HepG2 (cell line): ENCODE measurements around the gene NLGN3. TPM values are rescaled to one million over a fixed set of nuclear protein-coding genes. Genes with fewer than 3 reads are reported as not detected.
A peak's percentile ranks its signal among the peaks of the same experiment; 100 is the strongest.

Experiments
- ERF ChIP-seq: IDR thresholded peaks from 2 replicates; pipeline ENCODE4 v1.6.1; 2018; ENCODE audit warnings: missing biosample characterization, missing genetic modification reagents
- FLYWCH1 ChIP-seq: sonication (generic); formaldehyde crosslinking; IDR thresholded peaks from 2 replicates; pipeline ENCODE4 v1.8.1; 2023; ENCODE audit warnings: mild to moderate bottlenecking, missing genetic modification reagents
- KAT8 ChIP-seq: IDR thresholded peaks from 2 replicates; pipeline ENCODE4 v1.6.1; 2016; ENCODE audit warnings: missing genetic modification reagents, missing compliant biosample characterization
- NCOR1 ChIP-seq: fragments of 200-600 bp; sonication (generic); IDR thresholded peaks from 2 replicates; pipeline ENCODE4 v1.7.0; 2017; ENCODE audit warnings: antibody characterized with exemption, low read length, borderline replicate concordance
- PRMT3 ChIP-seq: sonication (generic); formaldehyde crosslinking; IDR thresholded peaks from 2 replicates; pipeline ENCODE4 v1.8.1; 2022; ENCODE audit warnings: low read depth, mild to moderate bottlenecking, moderate library complexity, missing genetic modification reagents, borderline replicate concordance
- SNRNP70 ChIP-seq: fragments of 200-400 bp; formaldehyde crosslinking; IDR thresholded peaks from 2 replicates; pipeline ENCODE4 v1.6.1; 2017; ENCODE audit warnings: mild to moderate bottlenecking, low read depth, low read length, moderate library complexity
- SRF ChIP-seq: IDR thresholded peaks from 2 replicates; pipeline ENCODE4 v1.6.1; 2011; ENCODE audit warnings: mild to moderate bottlenecking, low read depth, low read length, moderate library complexity
- USF2 ChIP-seq, 2 experiments: sonication (generic) in 1 of 2; formaldehyde crosslinking in 1 of 2; IDR thresholded peaks; 2 replicates each; pipeline versions ENCODE4 v1.5.1 to v1.6.1; 2011 to 2020; ENCODE audit warnings: borderline replicate concordance in 1 of 2, low read depth in 1 of 2, low read length in 1 of 2, mild to moderate bottlenecking in 1 of 2, missing genetic modification reagents in 1 of 2, moderate library complexity in 1 of 2
- YY1 ChIP-seq: IDR thresholded peaks from 2 replicates; pipeline ENCODE4 v1.6.1; 2011; ENCODE audit warnings: low read length, low read depth, moderate library complexity, mild to moderate bottlenecking; ENCODE audit not compliant: insufficient read depth, insufficient replicate concordance
- ZNF746 ChIP-seq: sonication (generic); formaldehyde crosslinking; IDR thresholded peaks from 2 replicates; pipeline ENCODE4 v1.8.0; 2022; ENCODE audit warnings: mild to moderate bottlenecking, missing genetic modification reagents
- ZNF749 ChIP-seq: sonication (generic); formaldehyde crosslinking; IDR thresholded peaks from 2 replicates; pipeline ENCODE4 v1.8.0; 2022; ENCODE audit warnings: mild to moderate bottlenecking, missing genetic modification reagents, moderate library complexity, borderline replicate concordance
- ZNF780A ChIP-seq: sonication (generic); formaldehyde crosslinking; IDR thresholded peaks from 2 replicates; pipeline ENCODE4 v1.8.0; 2022; ENCODE audit warnings: mild to moderate bottlenecking, missing genetic modification reagents, moderate library complexity
- polyA plus RNA-seq, 8 experiments: library from polyadenylated mRNA; depleted of rRNA in 3 of 8; stranded (reverse) in 7 of 8; unstranded in 1 of 8; fragments of >200 nt; fragmentation: Illumina TruSeq in 4 of 8; extraction: Trizol in 4 of 8; gene quantifications; 2 replicates each; pipeline versions ENCODE4 v1.2.1 to v1.2.3, GENCODE V29; 2011 to 2016; ENCODE audit warnings: low read depth in 4 of 8, missing spikeins in 1 of 8, mixed read lengths in 1 of 8; ENCODE audit not compliant: insufficient read depth in 1 of 8
- total RNA-seq, 5 experiments: library from RNA; depleted of rRNA; stranded (reverse); fragments of >200 nt; fragmentation: Illumina TruSeq; extraction: Trizol; gene quantifications; 2 replicates each; pipeline ENCODE4 v1.2.3, GENCODE V29; 2016; ENCODE audit warnings: low read depth in 1 of 5
- TF ChIP-seq, protein P1 (sequence below): IDR thresholded peaks from 2 replicates; pipeline ENCODE4 v1.6.1; 2012; ENCODE audit warnings: inconsistent platforms
- TF ChIP-seq, protein P2 (sequence below): sonication (generic); formaldehyde crosslinking; IDR thresholded peaks from 2 replicates; pipeline ENCODE4 v1.4.0; 2020; ENCODE audit warnings: missing genetic modification reagents
- TF ChIP-seq, protein P3 (sequence below): sonication (generic); formaldehyde crosslinking; IDR thresholded peaks from 2 replicates; pipeline ENCODE4 v1.9.0; 2022; ENCODE audit warnings: missing genetic modification reagents, mild to moderate bottlenecking, borderline replicate concordance
- TF ChIP-seq, protein P4 (sequence below): sonication (generic); formaldehyde crosslinking; IDR thresholded peaks from 2 replicates; pipeline ENCODE4 v1.4.0; 2020; ENCODE audit warnings: missing genetic modification reagents

The NLGN3 gene
- total and polyA plus RNA-seq, 2 of the 13 experiments (the other 11 are each of a cell fraction or from before 2014, with no cell fraction given) = 0.04 to 0.16 TPM

GRCh38 chrX:71181910-71182799 is 37.5 kb downstream of the NLGN3 start (continued):
- no peak for TF ChIP-seq PRMT3 (CRISPR knock-in tag)
- TF ChIP-seq, protein P1, sequence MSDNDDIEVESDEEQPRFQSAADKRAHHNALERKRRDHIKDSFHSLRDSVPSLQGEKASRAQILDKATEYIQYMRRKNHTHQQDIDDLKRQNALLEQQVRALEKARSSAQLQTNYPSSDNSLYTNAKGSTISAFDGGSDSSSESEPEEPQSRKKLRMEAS = peak; percentile 92
- peak; percentile 24; the same call in 1 of the 2 replicates for TF ChIP-seq ERF (CRISPR knock-in tag)
- peak; percentile 41; the same call in 1 of the 2 replicates for TF ChIP-seq USF2 (IDR thresholded peaks at IDR 0.05; ENCODE audit: low read depth, low read length)
- TF ChIP-seq USF2 (CRISPR knock-in tag; IDR thresholded peaks at IDR 0.05; ENCODE audit: borderline replicate concordance) = peak; percentile 68; the same call in 1 of the 2 replicates
- peak; percentile 85 for TF ChIP-seq YY1
- TF ChIP-seq, protein P2, sequence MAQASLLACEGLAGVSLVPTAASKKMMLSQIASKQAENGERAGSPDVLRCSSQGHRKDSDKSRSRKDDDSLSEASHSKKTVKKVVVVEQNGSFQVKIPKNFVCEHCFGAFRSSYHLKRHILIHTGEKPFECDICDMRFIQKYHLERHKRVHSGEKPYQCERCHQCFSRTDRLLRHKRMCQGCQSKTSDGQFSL (CRISPR knock-in tag) = no peak
- TF ChIP-seq ZNF780A (CRISPR knock-in tag) = no peak
- TF ChIP-seq SRF = peak; percentile 56
- TF ChIP-seq ZNF749 = no peak
- peak; percentile 42; the same call in 1 of the 2 replicates for TF ChIP-seq NCOR1
- no peak for TF ChIP-seq SNRNP70
- TF ChIP-seq FLYWCH1 (CRISPR knock-in tag) = no peak
- peak; percentile 65 for TF ChIP-seq KAT8 (CRISPR knock-in tag)
- TF ChIP-seq, protein P3, sequence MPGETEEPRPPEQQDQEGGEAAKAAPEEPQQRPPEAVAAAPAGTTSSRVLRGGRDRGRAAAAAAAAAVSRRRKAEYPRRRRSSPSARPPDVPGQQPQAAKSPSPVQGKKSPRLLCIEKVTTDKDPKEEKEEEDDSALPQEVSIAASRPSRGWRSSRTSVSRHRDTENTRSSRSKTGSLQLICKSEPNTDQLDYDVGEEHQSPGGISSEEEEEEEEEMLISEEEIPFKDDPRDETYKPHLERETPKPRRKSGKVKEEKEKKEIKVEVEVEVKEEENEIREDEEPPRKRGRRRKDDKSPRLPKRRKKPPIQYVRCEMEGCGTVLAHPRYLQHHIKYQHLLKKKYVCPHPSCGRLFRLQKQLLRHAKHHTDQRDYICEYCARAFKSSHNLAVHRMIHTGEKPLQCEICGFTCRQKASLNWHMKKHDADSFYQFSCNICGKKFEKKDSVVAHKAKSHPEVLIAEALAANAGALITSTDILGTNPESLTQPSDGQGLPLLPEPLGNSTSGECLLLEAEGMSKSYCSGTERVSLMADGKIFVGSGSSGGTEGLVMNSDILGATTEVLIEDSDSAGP (CRISPR knock-in tag) = peak; percentile 33; the same call in 1 of the 2 replicates
- 0 out of 2 replicates have a peak, but pooled peaks have one; percentile 7 for TF ChIP-seq ZNF746 (CRISPR knock-in tag)
- TF ChIP-seq, protein P4, sequence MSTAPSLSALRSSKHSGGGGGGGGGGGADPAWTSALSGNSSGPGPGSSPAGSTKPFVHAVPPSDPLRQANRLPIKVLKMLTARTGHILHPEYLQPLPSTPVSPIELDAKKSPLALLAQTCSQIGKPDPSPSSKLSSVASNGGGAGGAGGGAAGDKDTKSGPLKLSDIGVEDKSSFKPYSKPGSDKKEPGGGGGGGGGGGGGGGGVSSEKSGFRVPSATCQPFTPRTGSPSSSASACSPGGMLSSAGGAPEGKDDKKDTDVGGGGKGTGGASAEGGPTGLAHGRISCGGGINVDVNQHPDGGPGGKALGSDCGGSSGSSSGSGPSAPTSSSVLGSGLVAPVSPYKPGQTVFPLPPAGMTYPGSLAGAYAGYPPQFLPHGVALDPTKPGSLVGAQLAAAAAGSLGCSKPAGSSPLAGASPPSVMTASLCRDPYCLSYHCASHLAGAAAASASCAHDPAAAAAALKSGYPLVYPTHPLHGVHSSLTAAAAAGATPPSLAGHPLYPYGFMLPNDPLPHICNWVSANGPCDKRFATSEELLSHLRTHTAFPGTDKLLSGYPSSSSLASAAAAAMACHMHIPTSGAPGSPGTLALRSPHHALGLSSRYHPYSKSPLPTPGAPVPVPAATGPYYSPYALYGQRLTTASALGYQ = 0 out of 2 replicates have a peak, but pooled peaks have one; percentile 23
